ENCODE results near the gene KIAA1958.

Gene KIAA1958

GRCh38 chr9:112479221-112479620 lies 7.4 kb upstream of the KIAA1958 start:
- DNase-seq (ENCODE audit: extremely low spot score): no peak
- TF ChIP-seq CTBP1 (IDR thresholded peaks at IDR 0.05; ENCODE audit: borderline replicate concordance): no peak
- TF ChIP-seq SP1 (IDR thresholded peaks at IDR 0.05): no peak
- no peak for TF ChIP-seq SUZ12 (IDR thresholded peaks at IDR 0.05)
- no peak for TF ChIP-seq ELF4 (IDR thresholded peaks at IDR 0.05)
- TF ChIP-seq ZNF384 (IDR thresholded peaks at IDR 0.05): no peak
- TF ChIP-seq LEF1 (IDR thresholded peaks at IDR 0.05; ENCODE audit: borderline replicate concordance): no peak
- TF ChIP-seq PKNOX1 (IDR thresholded peaks at IDR 0.05): no peak
- TF ChIP-seq NFRKB (IDR thresholded peaks at IDR 0.05): no peak
- TF ChIP-seq TARDBP (IDR thresholded peaks at IDR 0.05): no peak
- POLR2A ChIA-PET: no interaction called here
- CTCF ChIA-PET: no interaction called here

GRCh38 chr9:112484607-112485006 lies 2.0 kb upstream of the KIAA1958 start:
- TF ChIP-seq FOXM1 (IDR thresholded peaks at IDR 0.05; ENCODE audit: borderline replicate concordance) (no peak), FOXA1 (IDR thresholded peaks at IDR 0.05) (no peak), FOXK2 (IDR thresholded peaks at IDR 0.05) (no peak), ZNF384 (IDR thresholded peaks at IDR 0.05) (no peak)
- CTCF ChIA-PET: interaction anchor here (1.2 kb wide), 1 partner anchor 15 kb away, joined by 3 read pairs; no protein-coding TSS in a partner anchor
- POLR2A ChIA-PET: no interaction called here

GRCh38 chr9:112485574-112485973 lies 1.1 kb upstream of the KIAA1958 start:
- no peak for DNase-seq (ENCODE audit: extremely low spot score)
- no peak for TF ChIP-seq SUZ12 (IDR thresholded peaks at IDR 0.05)
- TF ChIP-seq FOXA1 (IDR thresholded peaks at IDR 0.05): no peak
- no peak for TF ChIP-seq TARDBP (IDR thresholded peaks at IDR 0.05)
- TF ChIP-seq ARNT (IDR thresholded peaks at IDR 0.05): no peak
- TF ChIP-seq PKNOX1 (IDR thresholded peaks at IDR 0.05): peak; percentile 50
- ChIA-PET CTCF (no interaction called here), POLR2A (interaction anchor here (0.8 to 2.1 kb wide), 6 partner anchors 8 to 108 kb away, joined by 3 to 25 read pairs (median 9); partner anchors contain the start of gene HSDL2)

More at GRCh38 chr9:112484607-112485006, 2.0 kb upstream of the KIAA1958 start:
- DNase-seq (ENCODE audit: extremely low spot score): no peak

GRCh38 chr9:112487008-112487798 lies 576 bp downstream of the KIAA1958 start:
- ChIA-PET POLR2A (interaction anchor here (0.5 to 2.1 kb wide), 16 partner anchors 9 to 306 kb away, joined by 3 to 25 read pairs (median 3); partner anchors contain the start of gene HSDL2), CTCF (no interaction called here)
- DNase-seq (ENCODE audit: extremely low spot score): peak; percentile 44
- TF ChIP-seq HDGF (IDR thresholded peaks at IDR 0.05; ENCODE audit: borderline replicate concordance) (no peak), SP1 (IDR thresholded peaks at IDR 0.05) (no peak), FOXM1 (IDR thresholded peaks at IDR 0.05; ENCODE audit: borderline replicate concordance) (no peak), PKNOX1 (IDR thresholded peaks at IDR 0.05) (no peak), TARDBP (IDR thresholded peaks at IDR 0.05) (no peak), ZNF384 (IDR thresholded peaks at IDR 0.05) (no peak), NFRKB (IDR thresholded peaks at IDR 0.05) (no peak), FOXA1 (IDR thresholded peaks at IDR 0.05) (no peak), LEF1 (IDR thresholded peaks at IDR 0.05; ENCODE audit: borderline replicate concordance) (no peak), SUZ12 (IDR thresholded peaks at IDR 0.05) (no peak), BHLHE40 (IDR thresholded peaks at IDR 0.05; ENCODE audit: borderline replicate concordance) (no peak), FOXK2 (IDR thresholded peaks at IDR 0.05) (no peak), ELF4 (IDR thresholded peaks at IDR 0.05) (no peak), ARNT (IDR thresholded peaks at IDR 0.05) (no peak)

- ChIA-PET CTCF (interaction anchor here (0.6 to 0.7 kb wide), 2 partner anchors 185 to 413 kb away, joined by 3 to 5 read pairs; no protein-coding TSS in a partner anchor), POLR2A (interaction anchor here (1.6 to 2.1 kb wide), 2 partner anchors 107 to 109 kb away, joined by 4 to 11 read pairs; partner anchors contain the start of gene HSDL2)
- TF ChIP-seq FOXA1 (IDR thresholded peaks at IDR 0.05): no peak
- no peak for TF ChIP-seq FOXM1 (IDR thresholded peaks at IDR 0.05; ENCODE audit: borderline replicate concordance)
- no peak for TF ChIP-seq NFRKB (IDR thresholded peaks at IDR 0.05)
- no peak for TF ChIP-seq PKNOX1 (IDR thresholded peaks at IDR 0.05)
- TF ChIP-seq LEF1 (IDR thresholded peaks at IDR 0.05; ENCODE audit: borderline replicate concordance): no peak
- DNase-seq (ENCODE audit: extremely low spot score): peak; percentile 17
These were observed 1.2 kb downstream of the KIAA1958 start for GRCh38 chr9:112487799-112488340.

GRCh38 chr9:112489039-112489546 lies 2.5 kb downstream of the KIAA1958 start:
- ChIA-PET POLR2A (interaction anchor here (1.6 to 2.1 kb wide), 2 partner anchors 109 to 110 kb away, joined by 4 to 11 read pairs; partner anchors contain the start of gene HSDL2), CTCF (no interaction called here)
- TF ChIP-seq LEF1 (IDR thresholded peaks at IDR 0.05; ENCODE audit: borderline replicate concordance): no peak
- DNase-seq (ENCODE audit: extremely low spot score): peak; percentile 41
